WERI-Rb-1 (cell line): ENCODE measurements around the gene MANEAL.

Experiments used
- DNase-seq: peaks from one replicate; pipeline ENCODE4 v3.0.0-alpha.2; 2020
- H3K27ac ChIP-seq: fragments of 250-450 bp; sonication (Bioruptor Pico); 2 replicates; pipeline ENCODE4 v1.5.1; 2020; ENCODE audit warnings: mild to moderate bottlenecking, moderate library complexity
- H3K27me3 ChIP-seq: fragments of 250-450 bp; sonication (Bioruptor Pico); 2 replicates; pipeline ENCODE4 v1.5.1; 2021; ENCODE audit warnings: mild to moderate bottlenecking, low read depth, moderate library complexity; ENCODE audit not compliant: insufficient read depth, severe bottlenecking
- H3K36me3 ChIP-seq: fragments of 250-450 bp; sonication (Bioruptor Pico); 2 replicates; pipeline ENCODE4 v1.5.1; 2020; ENCODE audit warnings: mild to moderate bottlenecking, moderate library complexity
- H3K4me3 ChIP-seq: 2 replicates; pipeline ENCODE4 v1.5.1; 2011; ENCODE audit warnings: low read depth, mild to moderate bottlenecking, control low read depth, low read length
- H3K9me3 ChIP-seq: fragments of 250-450 bp; sonication (Bioruptor Pico); 2 replicates; pipeline ENCODE4 v1.5.1; 2021; ENCODE audit warnings: mild to moderate bottlenecking, moderate library complexity; ENCODE audit not compliant: severe bottlenecking
- TF ChIP-seq, protein P1 (sequence below): IDR thresholded peaks from 2 replicates; pipeline ENCODE4 v1.5.1; 2011; ENCODE audit warnings: low read depth, mild to moderate bottlenecking, control low read depth, inconsistent platforms, low read length

Gene MANEAL

DNA sequence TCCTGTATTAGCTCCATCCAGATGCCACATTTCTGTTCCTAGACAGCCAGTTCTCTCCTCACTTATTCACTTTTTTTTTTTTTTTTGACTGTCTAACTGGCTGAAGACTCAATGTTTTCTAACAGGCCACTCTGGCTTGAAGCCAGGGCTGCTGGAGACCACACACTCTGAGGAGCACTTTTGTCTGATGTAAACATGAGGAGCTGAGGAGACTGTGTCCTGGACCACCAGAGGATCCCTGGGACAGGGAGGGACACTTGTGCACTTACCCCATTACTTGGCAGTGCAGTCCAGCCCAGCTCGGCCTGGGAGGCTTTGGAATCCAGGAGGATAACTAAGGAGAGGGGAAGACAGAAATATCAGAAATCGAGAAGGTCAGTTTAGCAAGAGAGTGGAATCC, 31.1 kb upstream of the MANEAL start:
- Histone ChIP-seq H3K27ac (no peak overlapping the region), H3K9me3 (no peaks in the 10 kb centered on the region), H3K27me3 (peaks cover 13% of the 10 kb centered on the region), H3K36me3 (no peaks in the 10 kb centered on the region), H3K4me3 (no peak overlapping the region)
- TF ChIP-seq, protein P1, sequence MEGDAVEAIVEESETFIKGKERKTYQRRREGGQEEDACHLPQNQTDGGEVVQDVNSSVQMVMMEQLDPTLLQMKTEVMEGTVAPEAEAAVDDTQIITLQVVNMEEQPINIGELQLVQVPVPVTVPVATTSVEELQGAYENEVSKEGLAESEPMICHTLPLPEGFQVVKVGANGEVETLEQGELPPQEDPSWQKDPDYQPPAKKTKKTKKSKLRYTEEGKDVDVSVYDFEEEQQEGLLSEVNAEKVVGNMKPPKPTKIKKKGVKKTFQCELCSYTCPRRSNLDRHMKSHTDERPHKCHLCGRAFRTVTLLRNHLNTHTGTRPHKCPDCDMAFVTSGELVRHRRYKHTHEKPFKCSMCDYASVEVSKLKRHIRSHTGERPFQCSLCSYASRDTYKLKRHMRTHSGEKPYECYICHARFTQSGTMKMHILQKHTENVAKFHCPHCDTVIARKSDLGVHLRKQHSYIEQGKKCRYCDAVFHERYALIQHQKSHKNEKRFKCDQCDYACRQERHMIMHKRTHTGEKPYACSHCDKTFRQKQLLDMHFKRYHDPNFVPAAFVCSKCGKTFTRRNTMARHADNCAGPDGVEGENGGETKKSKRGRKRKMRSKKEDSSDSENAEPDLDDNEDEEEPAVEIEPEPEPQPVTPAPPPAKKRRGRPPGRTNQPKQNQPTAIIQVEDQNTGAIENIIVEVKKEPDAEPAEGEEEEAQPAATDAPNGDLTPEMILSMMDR = no peak
- no peak for DNase-seq

GRCh38 chr1:37763791-37764413, 29.7 kb upstream of the MANEAL start:
- Histone ChIP-seq H3K4me3 (peak overlapping the region; percentile 51), H3K36me3 (no peaks in the 10 kb centered on the region), H3K9me3 (no peaks in the 10 kb centered on the region), H3K27ac (no peak overlapping the region), H3K27me3 (peaks cover 13% of the 10 kb centered on the region)
- TF ChIP-seq, protein P1 = no peak
- peak; percentile 60 for DNase-seq

DNA sequence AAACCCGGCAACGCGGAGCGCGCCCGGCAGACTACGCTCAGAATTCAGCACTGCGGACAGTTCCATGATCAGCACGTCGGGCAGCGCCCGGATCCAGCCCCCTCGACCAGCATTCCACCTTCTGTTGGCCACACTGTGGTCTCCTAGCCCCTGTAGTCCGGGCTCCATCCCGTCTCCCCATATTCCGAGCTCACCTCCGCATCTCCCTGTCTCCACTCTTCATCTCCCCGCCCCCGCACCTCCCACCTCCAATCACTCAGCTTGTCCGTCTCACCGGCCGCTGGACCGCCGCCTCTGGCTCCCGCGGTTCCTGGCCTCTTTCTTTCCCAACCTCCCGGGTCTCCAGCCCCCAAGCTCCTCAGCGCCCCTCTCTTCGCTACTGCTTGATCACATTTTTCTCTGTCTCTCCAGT, 29.2 kb upstream of the MANEAL start:
- TF ChIP-seq, protein P1 = no peak
- Histone ChIP-seq H3K36me3 (no peaks in the 10 kb centered on the region), H3K9me3 (no peaks in the 10 kb centered on the region), H3K4me3 (peak overlapping the region; percentile 51), H3K27me3 (peaks cover 13% of the 10 kb centered on the region), H3K27ac (no peak overlapping the region)
- peak; percentile 48 for DNase-seq

DNA sequence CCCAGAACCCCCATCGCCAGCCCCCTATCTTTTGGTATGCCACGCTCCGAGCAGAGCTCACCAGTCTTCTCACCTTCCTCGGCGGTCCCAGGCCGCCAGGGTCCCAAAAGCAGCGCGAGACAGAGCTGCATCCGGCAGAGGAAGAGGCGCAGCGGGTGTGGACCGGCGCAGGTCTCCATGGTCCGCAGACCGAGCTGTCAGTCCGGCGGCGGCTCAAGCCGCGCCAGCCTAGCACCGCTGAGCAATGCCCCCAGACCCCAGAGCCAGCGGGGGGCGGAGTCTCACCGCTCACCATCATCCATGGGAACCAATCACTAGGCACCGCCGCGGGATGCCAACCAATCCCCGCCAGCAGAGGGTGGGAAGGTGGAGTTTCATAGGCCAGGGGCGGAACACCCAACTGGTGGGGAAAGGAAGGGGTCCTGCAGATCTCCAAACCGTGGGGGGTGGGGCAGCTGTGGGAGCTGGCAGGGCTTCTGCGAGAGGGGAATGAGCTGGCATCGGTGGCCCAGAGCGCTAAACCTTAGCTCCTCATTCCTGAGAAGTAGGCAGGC, 28.7 kb upstream of the MANEAL start, which contains the start of gene EPHA10:
TSS of gene EPHA10 (minus strand) at position 233 of the 554 bp plus-strand sequence. CDS start at position 179, 54 bp downstream.
- DNase-seq = peak; percentile 91
- H3K27me3 ChIP-seq = peaks cover 13% of the 10 kb centered on the region

DNA sequence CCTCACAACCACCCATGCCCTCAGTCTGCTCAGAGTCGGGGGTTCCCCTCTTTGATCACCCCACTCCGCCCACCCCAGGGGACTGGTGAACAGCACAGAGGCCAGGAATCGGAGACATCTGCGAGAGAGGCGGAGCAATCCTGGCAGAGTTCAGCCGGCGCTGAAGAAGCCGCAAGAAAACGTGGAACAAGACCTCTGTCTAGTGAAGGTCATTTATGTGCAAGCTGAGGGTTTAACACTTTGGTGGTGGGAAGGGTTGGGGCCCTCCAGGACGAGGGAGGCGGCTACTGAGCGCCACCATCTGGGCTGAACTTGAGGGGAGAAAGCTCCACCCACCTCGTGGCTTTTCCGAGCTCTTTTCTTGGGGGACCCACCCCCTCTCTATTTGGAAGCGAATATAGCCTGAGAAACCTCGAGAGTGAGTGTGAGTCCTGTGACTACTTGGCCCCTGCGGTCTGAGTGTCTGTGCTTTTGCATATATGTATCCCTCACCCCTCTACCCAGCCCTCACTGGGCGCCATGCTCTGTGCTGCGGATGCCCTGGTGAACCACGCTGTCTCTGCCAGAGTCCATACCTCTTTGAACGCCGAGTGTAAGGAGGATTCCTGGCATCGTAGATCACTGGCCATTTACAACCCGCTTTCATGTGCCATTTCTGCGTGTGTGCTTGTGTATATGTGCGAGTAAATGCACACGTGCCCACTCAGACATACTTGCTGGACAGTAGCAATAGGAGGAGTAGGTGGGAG, 27.6 kb upstream of the MANEAL start:
- peak; percentile 77 for DNase-seq
- Histone ChIP-seq H3K4me3 (peak overlapping the region; percentile 51), H3K36me3 (no peaks in the 10 kb centered on the region), H3K27me3 (peaks cover 13% of the 10 kb centered on the region), H3K27ac (no peak overlapping the region), H3K9me3 (no peaks in the 10 kb centered on the region)
- TF ChIP-seq, protein P1 = peak; percentile 76

More for the DNA sequence above, 28.7 kb upstream of the MANEAL start, which contains the start of gene EPHA10:
- Histone ChIP-seq H3K9me3 (no peaks in the 10 kb centered on the region), H3K36me3 (no peaks in the 10 kb centered on the region), H3K27ac (no peak within 1 kb of the TSS), H3K4me3 (peak within 1 kb of the TSS; percentile 51)
- TF ChIP-seq, protein P1 = no peak
